OCI-LY3 (cell line): ENCODE data around the gene NRP2.

Experiments
- H2AFZ ChIP-seq: fragments of 200-600, 300-600 bp; shearing (Covaris generic); 2 replicates; pipeline ENCODE4 v1.6.0; 2014; ENCODE audit warnings: antibody characterized with exemption, low read depth, low read length
- H3K27ac ChIP-seq: fragments of 200-600, 300-600 bp; sonication (generic); 2 replicates; pipeline ENCODE4 v1.5.1; 2014; ENCODE audit warnings: mild to moderate bottlenecking, low read length, moderate library complexity, mixed read lengths
- H3K27me3 ChIP-seq: fragments of 200-600, 300-600 bp; sonication (generic); 2 replicates; pipeline ENCODE4 v1.6.1; 2014; ENCODE audit warnings: low read depth, low read length, mixed read lengths
- H3K36me3 ChIP-seq: fragments of 200-600, 300-600 bp; sonication (generic); replicated peaks from 2 replicates; pipeline ENCODE3; 2014; ENCODE audit warnings: low read depth, low read length, mixed read lengths
- H3K4me1 ChIP-seq: fragments of 300-600, 200-600 bp; sonication (generic); 2 replicates; pipeline ENCODE4 v1.6.1; 2014; ENCODE audit warnings: low read length, mixed read lengths
- H3K4me2 ChIP-seq: fragments of 200-600, 300-600 bp; sonication (generic); 2 replicates; pipeline ENCODE4 v1.6.1; 2014; ENCODE audit warnings: low read length, mixed read lengths
- H3K4me3 ChIP-seq: fragments of 300-600, 200-600 bp; sonication (generic); 2 replicates; pipeline ENCODE4 v1.5.1; 2014; ENCODE audit warnings: antibody characterized with exemption, mild to moderate bottlenecking, low read length, moderate library complexity
- H3K79me2 ChIP-seq: fragments of 300-600, 200-600 bp; shearing (Covaris generic); 2 replicates; pipeline ENCODE4 v1.6.1; 2014; ENCODE audit warnings: mild to moderate bottlenecking, low read length, mixed read lengths
- H3K9ac ChIP-seq: fragments of 300-600, 200-600 bp; shearing (Covaris generic); 2 replicates; pipeline ENCODE4 v1.6.0; 2014; ENCODE audit warnings: mild to moderate bottlenecking, low read length, moderate library complexity
- H3K9me3 ChIP-seq: fragments of 200-600, 300-600 bp; shearing (Covaris generic); 2 replicates; pipeline ENCODE4 v1.6.1; 2014; ENCODE audit warnings: low read length, mixed read lengths; ENCODE audit not compliant: insufficient read depth
- H4K20me1 ChIP-seq: fragments of 200-600, 300-600 bp; sonication (generic); 2 replicates; pipeline ENCODE4 v1.6.1; 2016; ENCODE audit warnings: low read length, mixed read lengths; ENCODE audit not compliant: insufficient read depth
- EZH2phosphoT487 ChIP-seq: fragments of 200-600 bp; shearing (Covaris generic); IDR thresholded peaks from 2 replicates; pipeline ENCODE4 v1.6.1; 2018; ENCODE audit warnings: antibody characterized with exemption, mixed run types, low read depth
- TF ChIP-seq, protein P1 (sequence below): fragments of 200-600, 300-600 bp; sonication (generic); IDR thresholded peaks from 2 replicates; pipeline ENCODE4 v1.5.1; 2014; ENCODE audit warnings: antibody characterized with exemption, low read length, low read depth

The NRP2 gene

DNA sequence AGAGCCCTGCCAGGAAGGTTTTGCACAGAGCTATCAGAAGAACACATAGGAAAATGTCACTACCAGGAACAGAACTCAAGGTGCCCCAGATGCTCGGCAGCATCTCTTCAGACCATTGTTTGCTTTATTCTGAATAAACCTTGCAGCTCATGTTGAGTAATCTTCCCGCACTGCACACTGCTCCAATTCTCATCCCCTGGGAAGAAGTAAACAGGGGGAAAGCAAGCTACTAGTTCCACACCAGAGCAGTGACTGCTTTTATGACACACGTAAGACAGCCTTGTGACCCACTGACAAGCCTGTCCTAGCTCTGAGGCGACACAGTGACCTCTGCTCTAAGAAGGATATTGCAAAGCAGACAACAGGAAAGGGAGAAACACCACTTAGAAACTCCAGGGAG is 44.2 kb downstream of the NRP2 start:
- no peak for TF ChIP-seq EZH2phosphoT487
- TF ChIP-seq, protein P1, sequence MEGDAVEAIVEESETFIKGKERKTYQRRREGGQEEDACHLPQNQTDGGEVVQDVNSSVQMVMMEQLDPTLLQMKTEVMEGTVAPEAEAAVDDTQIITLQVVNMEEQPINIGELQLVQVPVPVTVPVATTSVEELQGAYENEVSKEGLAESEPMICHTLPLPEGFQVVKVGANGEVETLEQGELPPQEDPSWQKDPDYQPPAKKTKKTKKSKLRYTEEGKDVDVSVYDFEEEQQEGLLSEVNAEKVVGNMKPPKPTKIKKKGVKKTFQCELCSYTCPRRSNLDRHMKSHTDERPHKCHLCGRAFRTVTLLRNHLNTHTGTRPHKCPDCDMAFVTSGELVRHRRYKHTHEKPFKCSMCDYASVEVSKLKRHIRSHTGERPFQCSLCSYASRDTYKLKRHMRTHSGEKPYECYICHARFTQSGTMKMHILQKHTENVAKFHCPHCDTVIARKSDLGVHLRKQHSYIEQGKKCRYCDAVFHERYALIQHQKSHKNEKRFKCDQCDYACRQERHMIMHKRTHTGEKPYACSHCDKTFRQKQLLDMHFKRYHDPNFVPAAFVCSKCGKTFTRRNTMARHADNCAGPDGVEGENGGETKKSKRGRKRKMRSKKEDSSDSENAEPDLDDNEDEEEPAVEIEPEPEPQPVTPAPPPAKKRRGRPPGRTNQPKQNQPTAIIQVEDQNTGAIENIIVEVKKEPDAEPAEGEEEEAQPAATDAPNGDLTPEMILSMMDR: no peak
- no peaks in the 10 kb centered on the region for H3K36me3 ChIP-seq
- H3K27me3 ChIP-seq: no peaks in the 10 kb centered on the region

DNA sequence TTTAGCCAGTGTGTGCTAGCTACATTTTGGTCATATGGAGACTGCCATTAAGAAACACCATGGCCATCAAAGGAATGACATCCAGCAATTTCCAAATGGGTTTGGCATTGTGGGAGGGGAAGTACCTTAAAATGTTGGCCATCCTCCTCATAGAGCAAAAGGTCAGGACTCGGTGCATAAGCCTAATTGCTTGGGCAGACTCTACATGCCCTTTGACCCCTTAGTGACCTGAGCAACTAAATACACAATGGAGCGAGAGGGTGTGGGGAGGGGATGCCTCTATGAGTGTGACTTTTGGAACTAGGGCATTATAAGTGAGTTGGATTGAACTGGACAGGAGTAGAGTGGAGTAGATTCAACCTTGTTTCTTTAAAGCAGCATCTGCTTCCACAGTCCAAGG is 44.9 kb downstream of the NRP2 start:
- TF ChIP-seq, protein P1: no peak
- no peak for TF ChIP-seq EZH2phosphoT487
- peaks cover 26% of the 10 kb centered on the region for H3K4me1 ChIP-seq
- H3K27ac ChIP-seq: no peak overlapping the region
- no peak overlapping the region for H3K4me2 ChIP-seq
- H3K9ac ChIP-seq: no peak overlapping the region
- H3K4me3 ChIP-seq: no peak overlapping the region
- H3K9me3 ChIP-seq: no peaks in the 10 kb centered on the region
- no peaks in the 10 kb centered on the region for H3K36me3 ChIP-seq
- H3K79me2 ChIP-seq: no peaks in the 10 kb centered on the region
- no peaks in the 10 kb centered on the region for H3K27me3 ChIP-seq
- H4K20me1 ChIP-seq: no peaks in the 10 kb centered on the region
- no peak overlapping the region for H2AFZ ChIP-seq

More for the DNA sequence above, 44.2 kb downstream of the NRP2 start:
- Histone ChIP-seq H3K9me3 (no peaks in the 10 kb centered on the region), H4K20me1 (no peaks in the 10 kb centered on the region), H3K9ac (no peak overlapping the region), H3K27ac (no peak overlapping the region), H3K4me1 (peaks cover 29% of the 10 kb centered on the region), H3K4me2 (no peak overlapping the region), H3K4me3 (no peak overlapping the region), H3K79me2 (no peaks in the 10 kb centered on the region), H2AFZ (no peak overlapping the region)

DNA sequence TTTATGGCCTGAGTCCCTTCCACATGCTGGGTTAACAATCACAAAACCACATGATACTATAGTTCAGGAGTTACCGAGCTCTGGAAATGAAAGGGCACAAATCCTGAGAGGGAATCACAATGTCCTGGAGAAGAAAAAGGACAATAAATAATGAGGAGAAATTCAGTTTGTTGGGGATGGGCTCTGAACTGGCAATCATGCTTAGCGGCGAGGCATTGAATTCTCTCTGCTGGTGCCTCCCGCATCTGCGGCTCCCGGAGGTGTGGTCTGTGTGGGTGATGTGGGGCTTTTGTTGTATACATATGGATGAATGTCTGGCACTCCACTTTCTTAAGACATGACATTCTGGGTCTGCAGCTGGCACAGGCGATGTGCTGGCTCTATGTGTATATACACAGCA is 46.1 kb downstream of the NRP2 start:
- H3K4me3 ChIP-seq: no peak overlapping the region
- no peaks in the 10 kb centered on the region for H3K27me3 ChIP-seq
- no peaks in the 10 kb centered on the region for H3K36me3 ChIP-seq
- H4K20me1 ChIP-seq: no peaks in the 10 kb centered on the region
- no peak overlapping the region for H3K27ac ChIP-seq
- H3K4me2 ChIP-seq: no peak overlapping the region
- no peak overlapping the region for H3K9ac ChIP-seq
- no peak overlapping the region for H2AFZ ChIP-seq
- TF ChIP-seq EZH2phosphoT487: no peak
- TF ChIP-seq, protein P1: no peak
- H3K4me1 ChIP-seq: peaks cover 14% of the 10 kb centered on the region
- no peaks in the 10 kb centered on the region for H3K9me3 ChIP-seq
- H3K79me2 ChIP-seq: no peaks in the 10 kb centered on the region

DNA sequence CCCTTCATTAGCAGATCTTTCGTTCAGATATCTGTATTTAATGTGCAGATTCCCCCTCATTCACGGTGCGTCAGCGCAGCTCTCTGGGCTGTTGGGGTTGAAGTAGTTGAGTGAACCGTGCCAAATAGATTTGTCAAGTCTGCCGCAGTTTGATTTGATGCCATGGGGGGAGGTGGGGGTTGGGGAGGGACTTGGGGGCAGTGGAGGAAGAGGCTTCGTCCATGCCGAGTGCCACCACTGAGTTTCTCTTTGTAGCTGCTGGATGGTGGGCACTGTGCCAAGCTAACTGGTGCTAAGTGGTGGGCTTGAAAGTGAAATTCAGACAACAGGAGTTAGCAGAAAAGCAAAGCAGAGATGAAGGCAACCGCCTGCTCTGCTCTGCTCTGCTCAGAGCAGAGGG is 47.9 kb downstream of the NRP2 start:
- no peaks in the 10 kb centered on the region for H3K36me3 ChIP-seq
- no peak overlapping the region for H3K27ac ChIP-seq
- H3K4me3 ChIP-seq: no peak overlapping the region
- no peaks in the 10 kb centered on the region for H3K27me3 ChIP-seq
- peaks cover 14% of the 10 kb centered on the region for H3K4me1 ChIP-seq
- no peak overlapping the region for H3K4me2 ChIP-seq
- no peak overlapping the region for H3K9ac ChIP-seq
- H2AFZ ChIP-seq: no peak overlapping the region
- H3K79me2 ChIP-seq: no peaks in the 10 kb centered on the region
- TF ChIP-seq, protein P1: no peak
- no peak for TF ChIP-seq EZH2phosphoT487
- no peaks in the 10 kb centered on the region for H4K20me1 ChIP-seq
- H3K9me3 ChIP-seq: no peaks in the 10 kb centered on the region
